Effector CD4-positive, alpha-beta T cell (primary cell): Measurements from ENCODE around the gene RIPOR3.
"Not testable (repeated sequence)": the region's sequence is repeated elsewhere in the genome, so short reads cannot be mapped to it uniquely, and the experiment has no call there.

Experiments used
- DNase-seq: peaks from one replicate; pipeline ENCODE4 v3.0.0-alpha.2; 2020

The RIPOR3 gene

DNA sequence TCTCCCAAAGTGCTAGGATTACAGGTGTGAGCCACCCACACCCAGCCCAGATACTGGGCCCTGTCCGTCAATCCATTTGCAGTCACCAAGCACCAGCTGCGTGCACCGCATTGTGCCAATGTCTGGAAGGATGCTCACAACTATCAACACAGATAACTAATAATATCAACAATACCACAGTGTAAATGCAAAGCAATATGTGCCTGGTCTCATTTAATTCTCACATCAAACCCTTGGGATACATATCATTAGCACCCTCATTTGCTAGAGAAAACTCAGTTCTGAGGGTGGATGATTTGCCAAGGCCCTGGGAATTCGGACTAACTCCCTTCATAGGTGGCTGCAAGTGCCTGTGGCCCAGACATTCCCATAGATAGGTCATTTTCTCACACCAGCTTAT lies 14.5 kb downstream of the RIPOR3 start:
- DNase-seq: no peak

DNA sequence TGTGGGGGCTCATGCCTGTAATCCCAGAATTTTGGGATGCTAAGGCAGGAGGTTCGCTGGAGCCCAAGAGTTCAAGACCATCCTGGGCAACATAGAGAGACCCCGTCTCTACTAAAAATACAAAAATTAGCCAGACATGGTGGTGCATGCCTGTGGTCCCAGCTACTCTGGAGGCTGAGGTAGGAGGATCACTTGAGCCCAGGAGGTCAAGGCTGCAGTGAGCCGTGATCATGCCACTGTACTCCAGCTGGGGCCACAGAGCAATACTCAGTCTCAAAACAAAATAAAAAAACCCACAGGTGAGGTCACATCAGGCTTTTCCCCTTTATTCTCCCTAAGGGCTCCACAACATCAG lies 15.0 kb downstream of the RIPOR3 start:
- DNase-seq: not testable (repeated sequence)

- no peak for DNase-seq
These were observed 15.5 kb downstream of the RIPOR3 start for GRCh38 chr20:50675671-50676376.

DNA sequence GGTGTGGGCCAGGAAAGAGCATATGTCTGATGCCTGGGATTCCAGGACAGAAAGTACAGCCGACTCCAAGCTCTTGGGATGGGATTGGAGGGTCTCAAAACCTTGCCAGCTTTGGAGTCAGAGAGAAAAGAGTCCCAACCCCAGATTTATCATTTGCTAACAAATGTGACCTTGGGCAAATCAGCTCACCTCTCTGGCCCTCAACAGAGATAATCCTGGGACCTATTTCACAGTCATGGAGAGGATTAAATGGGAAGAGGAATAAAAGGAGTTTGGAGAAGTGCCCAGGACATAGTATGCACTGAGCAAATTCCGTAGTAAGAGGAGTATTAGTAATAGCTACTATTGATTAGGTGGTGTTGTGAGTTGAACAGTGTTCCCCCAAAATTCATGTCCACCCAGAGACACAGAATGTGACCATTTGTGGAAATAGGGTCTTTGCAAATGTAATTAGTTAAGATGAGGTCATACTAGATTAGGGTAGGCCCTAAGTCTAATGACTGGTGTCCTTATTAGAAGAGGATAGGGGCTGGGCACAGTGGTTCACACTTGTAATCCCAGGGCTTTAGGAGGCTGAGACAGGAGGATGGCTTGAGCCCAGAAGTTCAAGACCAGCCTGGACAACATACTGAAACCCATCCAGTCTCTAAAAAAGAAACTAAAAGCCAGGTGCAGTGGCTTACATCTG lies 17.1 kb downstream of the RIPOR3 start:
- no peak for DNase-seq

- no peak for DNase-seq
These were observed 17.7 kb downstream of the RIPOR3 start for GRCh38 chr20:50673466-50674137.

- DNase-seq: no peak
These were observed 18.2 kb downstream of the RIPOR3 start for GRCh38 chr20:50673146-50673465.

- no peak for DNase-seq
These were observed 18.8 kb downstream of the RIPOR3 start for GRCh38 chr20:50672400-50673145.

GRCh38 chr20:50671626-50672025 lies 19.7 kb downstream of the RIPOR3 start:
- DNase-seq: no peak

- not testable (repeated sequence) for DNase-seq
These were observed 20.3 kb downstream of the RIPOR3 start for GRCh38 chr20:50671010-50671409.

DNA sequence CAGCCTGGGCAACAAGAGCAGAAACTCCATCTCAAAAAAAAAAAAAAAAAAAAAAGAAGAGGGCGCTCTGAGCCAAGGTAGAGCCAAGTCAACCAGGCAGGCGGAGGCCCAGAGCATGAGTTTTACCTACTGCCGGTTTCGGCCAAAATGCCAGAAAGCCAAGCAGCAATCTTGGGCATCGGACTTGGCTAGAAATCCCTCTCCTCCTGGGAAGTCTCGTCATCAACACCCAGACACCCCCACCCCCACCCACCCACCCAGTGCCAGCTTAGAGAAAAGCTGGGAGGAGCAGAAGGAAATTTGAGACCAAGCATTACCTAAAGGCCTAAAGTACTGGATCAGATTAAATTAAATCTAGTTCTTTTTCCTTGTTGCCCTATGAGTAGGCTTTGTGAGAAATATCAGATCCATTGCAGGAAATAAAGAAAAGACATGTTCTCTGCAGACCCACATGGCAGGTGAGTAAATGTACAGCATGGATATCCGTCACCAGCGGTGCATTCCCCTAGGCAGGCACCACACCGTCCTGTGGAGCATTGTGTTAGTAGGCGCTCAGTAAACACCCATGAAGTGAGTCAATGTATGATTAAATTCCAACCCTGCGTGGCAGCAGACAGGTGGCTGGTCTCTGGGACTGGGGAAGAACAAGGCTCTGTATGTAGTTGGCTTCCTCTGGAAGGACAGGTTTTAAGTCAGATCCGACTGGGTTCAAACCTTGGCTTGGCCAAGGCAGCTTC lies 21.0 kb downstream of the RIPOR3 start:
- no peak for DNase-seq

GRCh38 chr20:50668798-50669197 lies 22.5 kb downstream of the RIPOR3 start:
- no peak for DNase-seq

- no peak for DNase-seq
These were observed 23.0 kb downstream of the RIPOR3 start for GRCh38 chr20:50668326-50668725.

- DNase-seq: no peak
These were observed 24.5 kb downstream of the RIPOR3 start for GRCh38 chr20:50666709-50667298.

- no peak for DNase-seq
These were observed 27.1 kb downstream of the RIPOR3 start for GRCh38 chr20:50664254-50664653.

GRCh38 chr20:50663095-50663821 lies 28.1 kb downstream of the RIPOR3 start:
- DNase-seq: no peak

DNA sequence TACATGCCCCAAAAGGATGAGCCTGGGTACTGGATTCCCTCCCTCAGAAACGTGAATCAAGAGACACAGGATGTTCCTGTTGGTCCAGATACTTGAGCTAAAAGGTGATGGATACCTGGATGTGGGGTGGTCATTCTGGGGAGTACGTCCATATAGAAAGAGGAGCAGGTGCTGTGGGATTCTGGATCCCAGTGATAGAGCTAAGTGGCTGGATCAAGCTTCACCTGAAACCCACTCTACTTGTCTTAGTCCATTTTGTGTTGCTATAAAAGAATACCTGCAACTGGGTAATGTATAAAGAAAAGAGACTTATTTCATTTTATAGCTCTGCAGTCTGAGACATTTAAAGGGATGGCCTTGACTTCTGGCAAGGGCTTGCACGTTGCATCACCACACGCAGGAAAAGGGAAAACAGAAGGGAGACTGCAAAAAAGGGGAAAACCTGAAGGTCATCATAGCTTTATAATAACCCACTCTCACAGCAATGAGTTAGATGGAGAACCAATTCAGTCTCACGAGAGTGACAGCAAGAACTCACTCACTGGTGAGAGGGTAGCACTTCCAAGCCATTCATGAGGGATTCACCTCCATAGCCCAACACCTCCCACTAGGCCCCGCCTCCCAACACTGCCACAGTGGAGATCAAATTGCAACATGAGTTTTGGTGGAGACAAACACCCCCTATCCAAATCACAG lies 31.2 kb downstream of the RIPOR3 start:
- no peak for DNase-seq

- DNase-seq: no peak
These were observed 32.5 kb downstream of the RIPOR3 start for GRCh38 chr20:50658804-50659380.

DNA sequence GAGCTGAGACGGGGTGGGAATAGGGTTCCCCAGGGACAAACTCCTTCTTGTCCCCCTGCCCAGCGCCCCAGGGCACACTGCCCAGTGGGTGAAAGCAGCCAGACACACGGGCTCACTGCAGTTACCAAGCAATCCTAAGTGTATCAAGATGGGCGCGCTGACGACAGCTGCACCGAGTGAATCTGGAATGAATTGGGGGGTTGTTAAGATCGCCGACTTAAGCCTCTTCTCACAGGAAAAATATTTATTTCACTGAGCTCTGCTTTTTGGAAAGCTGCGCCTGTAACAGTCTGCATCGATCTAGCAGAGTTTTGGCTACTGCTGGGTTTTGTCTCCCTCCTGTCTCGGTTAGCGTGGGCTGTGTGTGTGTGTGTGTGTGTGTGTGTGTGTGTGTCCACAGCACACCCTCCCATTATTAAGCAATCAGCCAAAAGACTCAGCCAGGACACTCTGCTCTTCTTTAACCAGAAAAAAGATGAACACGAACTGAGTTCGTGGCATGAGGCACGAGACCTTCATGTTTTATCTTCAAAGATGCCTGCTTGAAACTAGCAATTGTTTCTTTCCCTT lies 35.9 kb downstream of the RIPOR3 start:
- no peak for DNase-seq

GRCh38 chr20:50654904-50655303 lies 36.4 kb downstream of the RIPOR3 start:
- no peak for DNase-seq

- no peak for DNase-seq
These were observed 38.5 kb downstream of the RIPOR3 start for GRCh38 chr20:50652702-50653294.
